Effector memory CD8-positive, alpha-beta T cell (primary cell): ENCODE results near the gene TPM1.
"Not testable (repeated sequence)": the region's sequence is repeated elsewhere in the genome, so short reads cannot be mapped to it uniquely, and the experiment has no call there.

Source experiments
- ATAC-seq: fragments of 150-1000 bp; cut with Tn5 transposase; replicated peaks from 2 replicates; pipeline ENCODE4 v1.10.0; 2021; ENCODE audit warnings: mild to moderate bottlenecking, moderate library complexity
- DNase-seq, 3 experiments: peaks; one replicate each; pipeline ENCODE4 v3.0.0; 2021
- H3K27ac Mint-ChIP-seq, 2 donors: one replicate each; pipeline ENCODE4 v1.8.0; 2022; ENCODE audit warnings: mild to moderate bottlenecking in 2 of 2, mixed read lengths in 2 of 2, moderate library complexity in 2 of 2
- H3K27me3 Mint-ChIP-seq, 2 donors: one replicate each; pipeline ENCODE4 v1.8.0; 2022; ENCODE audit warnings: mixed read lengths in 2 of 2
- H3K36me3 Mint-ChIP-seq: one replicate; pipeline ENCODE4 v1.8.0; 2022; ENCODE audit warnings: mild to moderate bottlenecking, moderate library complexity, mixed read lengths; ENCODE audit not compliant: insufficient read depth
- H3K4me1 Mint-ChIP-seq, 2 donors: one replicate each; pipeline ENCODE4 v1.8.0; 2022; ENCODE audit warnings: low read depth in 2 of 2, mixed read lengths in 2 of 2
- H3K4me3 Mint-ChIP-seq, 2 donors: one replicate each; pipeline ENCODE4 v1.8.0; 2022; ENCODE audit warnings: mild to moderate bottlenecking in 2 of 2, mixed read lengths in 2 of 2, moderate library complexity in 2 of 2
- H3K9me3 Mint-ChIP-seq, 2 donors: one replicate each; pipeline ENCODE4 v1.8.0; 2022; ENCODE audit warnings: mixed read lengths in 2 of 2
- total RNA-seq, 9 experiments: gene quantifications; one replicate each; lab custom pipeline; 2026; lab: John Stamatoyannopoulos, UW

TPM1 gene
- total RNA-seq: 5.1 to 28.5 (median 7.6) reads per million in 9 experiments

GRCh38 chr15:63041974-63042876 is at the start of gene TPM1:
Gene TPM1, plus strand, starts transcription at chr15:63042747. Its CDS starts 83 bp downstream, at chr15:63042830.
- Mint-ChIP-seq H3K4me1 (peaks cover 5 to 10% of the 10 kb centered on the region in 2 donors), H3K36me3 (no peaks in the 10 kb centered on the region), H3K9me3 (no peaks in the 10 kb centered on the region), H3K27me3 (peaks cover 75 to 80% of the 10 kb centered on the region in 2 donors), H3K27ac (no peak within 1 kb of the TSS), H3K4me3 (peak within 1 kb of the TSS; percentile 53 to 70)
- DNase-seq: no peak
- peak; percentile 44 for ATAC-seq

GRCh38 chr15:62993066-62993465 is 49.5 kb upstream of the TPM1 start:
- Mint-ChIP-seq H3K4me3 (no peak overlapping the region), H3K4me1 (no peaks in the 10 kb centered on the region), H3K9me3 (no peaks in the 10 kb centered on the region), H3K36me3 (no peaks in the 10 kb centered on the region), H3K27me3 (peaks cover 36 to 51% of the 10 kb centered on the region in 2 donors), H3K27ac (no peak overlapping the region)
- ATAC-seq: no peak
- DNase-seq: no peak

GRCh38 chr15:62993632-62994031 is 48.9 kb upstream of the TPM1 start:
- not testable (repeated sequence) for H3K4me3 Mint-ChIP-seq, ATAC-seq, DNase-seq, H3K27ac Mint-ChIP-seq, H3K4me1 Mint-ChIP-seq, H3K9me3 Mint-ChIP-seq, H3K36me3 Mint-ChIP-seq
- H3K27me3 Mint-ChIP-seq: peaks cover 35 to 50% of the 10 kb centered on the region in 2 donors

GRCh38 chr15:62994439-62994838 is 48.1 kb upstream of the TPM1 start:
- no peaks in the 10 kb centered on the region for H3K4me1 Mint-ChIP-seq

GRCh38 chr15:62994975-62995681 is 47.4 kb upstream of the TPM1 start:
- Mint-ChIP-seq H3K9me3 (no peaks in the 10 kb centered on the region), H3K36me3 (no peaks in the 10 kb centered on the region), H3K27ac (no peak overlapping the region), H3K27me3 (peaks cover 24 to 46% of the 10 kb centered on the region in 2 donors), H3K4me1 (no peaks in the 10 kb centered on the region), H3K4me3 (no peak overlapping the region)
- no peak for ATAC-seq
- no peak for DNase-seq

More at GRCh38 chr15:62994439-62994838, 48.1 kb upstream of the TPM1 start:
- ATAC-seq (no peak), DNase-seq (no peak)
- Mint-ChIP-seq H3K27ac (no peak overlapping the region), H3K9me3 (no peaks in the 10 kb centered on the region), H3K4me3 (no peak overlapping the region), H3K36me3 (no peaks in the 10 kb centered on the region), H3K27me3 (peaks cover 29 to 46% of the 10 kb centered on the region in 2 donors)

GRCh38 chr15:62997441-62997840 is 45.1 kb upstream of the TPM1 start:
- Mint-ChIP-seq H3K4me3 (no peak overlapping the region), H3K27ac (no peak overlapping the region), H3K4me1 (no peaks in the 10 kb centered on the region), H3K36me3 (no peaks in the 10 kb centered on the region), H3K9me3 (no peaks in the 10 kb centered on the region), H3K27me3 (peaks cover 17 to 40% of the 10 kb centered on the region in 2 donors)
- no peak for DNase-seq
- ATAC-seq: no peak

- Mint-ChIP-seq H3K27me3 (peaks cover 10 to 40% of the 10 kb centered on the region in 2 donors), H3K9me3 (no peaks in the 10 kb centered on the region), H3K4me3 (no peak overlapping the region), H3K27ac (no peak overlapping the region), H3K4me1 (no peaks in the 10 kb centered on the region), H3K36me3 (no peaks in the 10 kb centered on the region)
- no peak for ATAC-seq
- no peak for DNase-seq
Measured at GRCh38 chr15:62998262-62998890, 44.2 kb upstream of the TPM1 start.

GRCh38 chr15:62999178-62999577 is 43.4 kb upstream of the TPM1 start:
- H3K27me3 Mint-ChIP-seq: peaks cover 10 to 46% of the 10 kb centered on the region in 2 donors
- no peaks in the 10 kb centered on the region for H3K36me3 Mint-ChIP-seq
- H3K4me3 Mint-ChIP-seq: no peak overlapping the region
- no peaks in the 10 kb centered on the region for H3K9me3 Mint-ChIP-seq
- H3K4me1 Mint-ChIP-seq: no peaks in the 10 kb centered on the region
- DNase-seq (no peak), ATAC-seq (no peak)
- H3K27ac Mint-ChIP-seq: no peak overlapping the region

- ATAC-seq: no peak
- H3K36me3 Mint-ChIP-seq: no peaks in the 10 kb centered on the region
- H3K27me3 Mint-ChIP-seq: peaks cover 10 to 54% of the 10 kb centered on the region in 2 donors
- H3K27ac Mint-ChIP-seq: no peak overlapping the region
- H3K4me1 Mint-ChIP-seq: no peaks in the 10 kb centered on the region
- no peak overlapping the region for H3K4me3 Mint-ChIP-seq
- H3K9me3 Mint-ChIP-seq: no peaks in the 10 kb centered on the region
- no peak for DNase-seq
Measured at GRCh38 chr15:62999923-63000561, 42.5 kb upstream of the TPM1 start.

GRCh38 chr15:63000706-63001105 is 41.8 kb upstream of the TPM1 start:
- DNase-seq: no peak
- no peaks in the 10 kb centered on the region for H3K36me3 Mint-ChIP-seq
- no peak for ATAC-seq
- H3K27me3 Mint-ChIP-seq: peaks cover 10 to 57% of the 10 kb centered on the region in 2 donors
- no peak overlapping the region for H3K4me3 Mint-ChIP-seq
- no peak overlapping the region for H3K27ac Mint-ChIP-seq
- H3K4me1 Mint-ChIP-seq: no peaks in the 10 kb centered on the region
- H3K9me3 Mint-ChIP-seq: no peaks in the 10 kb centered on the region

- H3K9me3 Mint-ChIP-seq: no peaks in the 10 kb centered on the region
- H3K4me1 Mint-ChIP-seq: no peaks in the 10 kb centered on the region
- no peaks in the 10 kb centered on the region for H3K36me3 Mint-ChIP-seq
- H3K27ac Mint-ChIP-seq: no peak overlapping the region
- peaks cover 14 to 62% of the 10 kb centered on the region in 2 donors for H3K27me3 Mint-ChIP-seq
- DNase-seq (no peak), ATAC-seq (no peak)
- no peak overlapping the region for H3K4me3 Mint-ChIP-seq
Measured at GRCh38 chr15:63004211-63004610, 38.3 kb upstream of the TPM1 start.

- Mint-ChIP-seq H3K9me3 (no peaks in the 10 kb centered on the region), H3K36me3 (no peaks in the 10 kb centered on the region), H3K4me3 (no peak overlapping the region), H3K27ac (no peak overlapping the region), H3K4me1 (no peaks in the 10 kb centered on the region), H3K27me3 (peaks cover 9 to 70% of the 10 kb centered on the region in 2 donors)
- DNase-seq: no peak
- no peak for ATAC-seq
Measured at GRCh38 chr15:63006032-63006878, 36.3 kb upstream of the TPM1 start.
